Spleen (tissue), 7 donors: ENCODE measurements around the gene TCF12.

Experiments
- POLR2A ChIP-seq, 3 donors: fragments of 450-650 bp; IDR thresholded peaks; one replicate each; pipeline ENCODE4 v1.5.1; 2017; ENCODE audit warnings: antibody characterized with exemption in 3 of 3, mild to moderate bottlenecking in 1 of 3
- TF ChIP-seq, protein P1 (sequence below), 11 experiments: fragments of 200-600 bp in 7 of 11; fragments of 450-650 bp in 4 of 11; sonication (generic) in 4 of 11; IDR thresholded peaks in 8 of 11; conservative IDR thresholded peaks in 3 of 11; 1 replicate in 7 of 11; 2 replicates in 4 of 11; pipeline versions ENCODE4 v1.4.0 to v1.8.0; 2016 to 2021; ENCODE audit warnings: antibody characterized with exemption in 11 of 11, inconsistent platforms in 4 of 11, mild to moderate bottlenecking in 1 of 11
- donor health status: DM: no; HTN: no; CAD: no; lungs with moderate emphysema.
- donor health status: DM: no; HTN: no; CAD: no.
- donor health status: DM: no; HTN: no; CAD: no.

DNA sequence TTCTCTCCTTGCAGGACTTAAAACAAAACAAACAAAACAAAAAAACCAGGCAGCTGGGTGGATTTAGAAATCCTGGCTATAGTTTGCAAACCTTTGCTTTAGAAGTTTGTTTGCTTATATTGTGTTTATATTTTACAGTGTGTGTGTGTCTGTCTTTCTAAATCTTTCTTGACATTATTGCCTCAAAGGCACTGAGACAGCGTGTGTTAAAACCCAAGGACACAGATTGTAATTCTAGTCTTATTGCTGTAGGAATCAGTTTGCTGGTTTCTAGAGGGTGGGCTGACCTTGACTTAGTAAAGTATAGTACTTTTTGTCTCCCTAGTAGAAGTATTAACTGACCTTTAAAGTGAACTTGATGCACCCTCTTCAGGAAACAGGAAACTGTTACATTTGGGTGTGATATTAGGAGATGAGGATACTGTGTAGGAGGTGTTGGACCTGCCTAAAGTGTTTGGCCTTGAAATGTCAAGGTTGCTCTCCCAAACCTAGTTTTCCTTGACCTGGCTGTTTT, 71.0 kb downstream of the TCF12 start:
- TF ChIP-seq, protein P1, sequence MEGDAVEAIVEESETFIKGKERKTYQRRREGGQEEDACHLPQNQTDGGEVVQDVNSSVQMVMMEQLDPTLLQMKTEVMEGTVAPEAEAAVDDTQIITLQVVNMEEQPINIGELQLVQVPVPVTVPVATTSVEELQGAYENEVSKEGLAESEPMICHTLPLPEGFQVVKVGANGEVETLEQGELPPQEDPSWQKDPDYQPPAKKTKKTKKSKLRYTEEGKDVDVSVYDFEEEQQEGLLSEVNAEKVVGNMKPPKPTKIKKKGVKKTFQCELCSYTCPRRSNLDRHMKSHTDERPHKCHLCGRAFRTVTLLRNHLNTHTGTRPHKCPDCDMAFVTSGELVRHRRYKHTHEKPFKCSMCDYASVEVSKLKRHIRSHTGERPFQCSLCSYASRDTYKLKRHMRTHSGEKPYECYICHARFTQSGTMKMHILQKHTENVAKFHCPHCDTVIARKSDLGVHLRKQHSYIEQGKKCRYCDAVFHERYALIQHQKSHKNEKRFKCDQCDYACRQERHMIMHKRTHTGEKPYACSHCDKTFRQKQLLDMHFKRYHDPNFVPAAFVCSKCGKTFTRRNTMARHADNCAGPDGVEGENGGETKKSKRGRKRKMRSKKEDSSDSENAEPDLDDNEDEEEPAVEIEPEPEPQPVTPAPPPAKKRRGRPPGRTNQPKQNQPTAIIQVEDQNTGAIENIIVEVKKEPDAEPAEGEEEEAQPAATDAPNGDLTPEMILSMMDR (IDR thresholded peaks at IDR 0.05 in 8 of 11, conservative IDR thresholded peaks at IDR 0.05 in 3 of 11) = no peak
- no peak for TF ChIP-seq POLR2A (IDR thresholded peaks at IDR 0.05)
